Tibial nerve (tissue), 4 donors: ENCODE data around the gene TXNDC2.

Source experiments
- EP300 ChIP-seq, 2 donors: sonication (generic); formaldehyde crosslinking; IDR thresholded peaks; one replicate each; pipeline ENCODE4 v1.6.1; 2017; ENCODE audit warnings: antibody characterized with exemption in 2 of 2, mild to moderate bottlenecking in 1 of 2
- POLR2A ChIP-seq, 2 donors: fragments of 450-650 bp; IDR thresholded peaks; one replicate each; pipeline ENCODE4 v1.6.1; 2017; ENCODE audit warnings: antibody characterized with exemption in 2 of 2, mild to moderate bottlenecking in 2 of 2, moderate library complexity in 2 of 2
- TF ChIP-seq, protein P1 (sequence below), 5 experiments: fragments of 200-600 bp in 3 of 5; fragments of 450-650 bp in 2 of 5; sonication (generic) in 3 of 5; IDR thresholded peaks; one replicate each; pipeline ENCODE4 v1.5.1; 2016 to 2019; ENCODE audit warnings: antibody characterized with exemption in 5 of 5, mild to moderate bottlenecking in 3 of 5, moderate library complexity in 2 of 5

- TF ChIP-seq, protein P1, sequence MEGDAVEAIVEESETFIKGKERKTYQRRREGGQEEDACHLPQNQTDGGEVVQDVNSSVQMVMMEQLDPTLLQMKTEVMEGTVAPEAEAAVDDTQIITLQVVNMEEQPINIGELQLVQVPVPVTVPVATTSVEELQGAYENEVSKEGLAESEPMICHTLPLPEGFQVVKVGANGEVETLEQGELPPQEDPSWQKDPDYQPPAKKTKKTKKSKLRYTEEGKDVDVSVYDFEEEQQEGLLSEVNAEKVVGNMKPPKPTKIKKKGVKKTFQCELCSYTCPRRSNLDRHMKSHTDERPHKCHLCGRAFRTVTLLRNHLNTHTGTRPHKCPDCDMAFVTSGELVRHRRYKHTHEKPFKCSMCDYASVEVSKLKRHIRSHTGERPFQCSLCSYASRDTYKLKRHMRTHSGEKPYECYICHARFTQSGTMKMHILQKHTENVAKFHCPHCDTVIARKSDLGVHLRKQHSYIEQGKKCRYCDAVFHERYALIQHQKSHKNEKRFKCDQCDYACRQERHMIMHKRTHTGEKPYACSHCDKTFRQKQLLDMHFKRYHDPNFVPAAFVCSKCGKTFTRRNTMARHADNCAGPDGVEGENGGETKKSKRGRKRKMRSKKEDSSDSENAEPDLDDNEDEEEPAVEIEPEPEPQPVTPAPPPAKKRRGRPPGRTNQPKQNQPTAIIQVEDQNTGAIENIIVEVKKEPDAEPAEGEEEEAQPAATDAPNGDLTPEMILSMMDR (IDR thresholded peaks at IDR 0.05), result no peak
- TF ChIP-seq POLR2A (IDR thresholded peaks at IDR 0.05) (no peak), EP300 (IDR thresholded peaks at IDR 0.05) (no peak)
Measured at GRCh38 chr18:9913151-9913525, 27.4 kb downstream of the TXNDC2 start.
